Astrocyte (in vitro differentiated cells and primary cell): ENCODE measurements around the gene DCANP1. TPM values are rescaled to one million over a fixed set of nuclear protein-coding genes. Genes with fewer than 3 reads are reported as not detected.

Experiments
- DNase-seq: peaks from one replicate; pipeline ENCODE4 v3.0.0-alpha.2; 2010; ENCODE audit warnings: low read depth
- FAIRE-seq: peaks from 2 replicates; lab custom pipeline; 2011; peaks lifted over from hg19 to GRCh38; lab: Jason Lieb, UNC
- H2AFZ ChIP-seq: 2 replicates; pipeline ENCODE4 v1.6.0; 2012; ENCODE audit warnings: low read depth, low read length, inconsistent platforms
- H3K27ac ChIP-seq: 2 replicates; pipeline ENCODE4 v1.5.1; 2011; ENCODE audit warnings: low read depth, low read length, inconsistent platforms
- H3K27me3 ChIP-seq: 2 replicates; pipeline ENCODE4 v1.6.0; 2011; ENCODE audit warnings: low read length, inconsistent platforms; ENCODE audit not compliant: insufficient read depth
- H3K36me3 ChIP-seq: 2 replicates; pipeline ENCODE4 v1.5.1; 2011; ENCODE audit warnings: low read length, inconsistent platforms; ENCODE audit not compliant: insufficient read depth
- H3K4me1 ChIP-seq: 2 replicates; pipeline ENCODE4 v1.5.1; 2011; ENCODE audit warnings: low read length, inconsistent platforms; ENCODE audit not compliant: insufficient read depth
- H3K4me2 ChIP-seq: 2 replicates; pipeline ENCODE4 v1.6.0; 2012; ENCODE audit warnings: low read length, inconsistent platforms
- H3K4me3 ChIP-seq: 2 replicates; pipeline ENCODE4 v1.5.1; 2011; ENCODE audit warnings: low read depth, mild to moderate bottlenecking, low read length, inconsistent platforms; ENCODE audit not compliant: insufficient read depth
- H3K79me2 ChIP-seq: 2 replicates; pipeline ENCODE4 v1.6.0; 2012; ENCODE audit warnings: mild to moderate bottlenecking, low read length, inconsistent platforms; ENCODE audit not compliant: insufficient read depth
- H3K9ac ChIP-seq: 2 replicates; pipeline ENCODE4 v1.6.0; 2012; ENCODE audit warnings: mild to moderate bottlenecking, low read length, inconsistent platforms
- H3K9me3 ChIP-seq: 2 replicates; pipeline ENCODE4 v1.5.1; 2012; ENCODE audit warnings: low read depth, mild to moderate bottlenecking, low read length, inconsistent platforms; ENCODE audit not compliant: insufficient read depth
- H4K20me1 ChIP-seq: 2 replicates; pipeline ENCODE4 v1.6.0; 2012; ENCODE audit warnings: low read length, inconsistent platforms; ENCODE audit not compliant: insufficient read depth
- H3K27ac Mint-ChIP-seq: one replicate; pipeline ENCODE4 v1.8.0; 2021; ENCODE audit warnings: mild to moderate bottlenecking, mixed read lengths; ENCODE audit not compliant: unreplicated experiment
- H3K27me3 Mint-ChIP-seq: one replicate; pipeline ENCODE4 v1.8.0; 2021; ENCODE audit warnings: low read depth, mixed read lengths; ENCODE audit not compliant: unreplicated experiment
- H3K36me3 Mint-ChIP-seq: one replicate; pipeline ENCODE4 v1.8.0; 2021; ENCODE audit warnings: low read depth, mixed read lengths; ENCODE audit not compliant: unreplicated experiment
- H3K4me1 Mint-ChIP-seq: one replicate; pipeline ENCODE4 v1.8.0; 2021; ENCODE audit warnings: low read depth, mixed read lengths; ENCODE audit not compliant: unreplicated experiment
- H3K4me3 Mint-ChIP-seq: one replicate; pipeline ENCODE4 v1.8.0; 2021; ENCODE audit warnings: mild to moderate bottlenecking, moderate library complexity, mixed read lengths; ENCODE audit not compliant: unreplicated experiment
- H3K9me3 Mint-ChIP-seq: one replicate; pipeline ENCODE4 v1.8.0; 2021; ENCODE audit warnings: mild to moderate bottlenecking, mixed read lengths; ENCODE audit not compliant: unreplicated experiment
- EZH2 ChIP-seq: IDR thresholded peaks from 2 replicates; pipeline ENCODE4 v1.6.1; 2012; ENCODE audit warnings: mild to moderate bottlenecking, low read length, inconsistent platforms; ENCODE audit not compliant: insufficient read depth
- total RNA-seq: library from RNA; stranded (reverse); gene quantifications from 2 replicates; pipeline ENCODE4 v1.2.1, GENCODE V29; 2021
- TF ChIP-seq, protein P1 (sequence below): IDR thresholded peaks from 2 replicates; pipeline ENCODE4 v1.5.1; 2011; ENCODE audit warnings: low read depth, mild to moderate bottlenecking, inconsistent platforms, low read length, moderate library complexity; ENCODE audit not compliant: insufficient read depth

Gene DCANP1
- total RNA-seq, 1 donor from 2014 or later: not detected

- Mint-ChIP-seq H3K9me3 (peaks cover 2% of the 10 kb centered on the region), H3K4me1 (peaks cover 23% of the 10 kb centered on the region), H3K27me3 (peaks cover 3% of the 10 kb centered on the region), H3K27ac (no peak overlapping the region), H3K36me3 (peaks cover 2% of the 10 kb centered on the region), H3K4me3 (no peak overlapping the region)
- H3K79me2 ChIP-seq: peaks cover 26% of the 10 kb centered on the region
- TF ChIP-seq EZH2: no peak
- TF ChIP-seq, protein P1, sequence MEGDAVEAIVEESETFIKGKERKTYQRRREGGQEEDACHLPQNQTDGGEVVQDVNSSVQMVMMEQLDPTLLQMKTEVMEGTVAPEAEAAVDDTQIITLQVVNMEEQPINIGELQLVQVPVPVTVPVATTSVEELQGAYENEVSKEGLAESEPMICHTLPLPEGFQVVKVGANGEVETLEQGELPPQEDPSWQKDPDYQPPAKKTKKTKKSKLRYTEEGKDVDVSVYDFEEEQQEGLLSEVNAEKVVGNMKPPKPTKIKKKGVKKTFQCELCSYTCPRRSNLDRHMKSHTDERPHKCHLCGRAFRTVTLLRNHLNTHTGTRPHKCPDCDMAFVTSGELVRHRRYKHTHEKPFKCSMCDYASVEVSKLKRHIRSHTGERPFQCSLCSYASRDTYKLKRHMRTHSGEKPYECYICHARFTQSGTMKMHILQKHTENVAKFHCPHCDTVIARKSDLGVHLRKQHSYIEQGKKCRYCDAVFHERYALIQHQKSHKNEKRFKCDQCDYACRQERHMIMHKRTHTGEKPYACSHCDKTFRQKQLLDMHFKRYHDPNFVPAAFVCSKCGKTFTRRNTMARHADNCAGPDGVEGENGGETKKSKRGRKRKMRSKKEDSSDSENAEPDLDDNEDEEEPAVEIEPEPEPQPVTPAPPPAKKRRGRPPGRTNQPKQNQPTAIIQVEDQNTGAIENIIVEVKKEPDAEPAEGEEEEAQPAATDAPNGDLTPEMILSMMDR: no peak
- no peak for FAIRE-seq
- H3K27ac ChIP-seq: no peak overlapping the region
- no peak overlapping the region for H3K4me2 ChIP-seq
- H2AFZ ChIP-seq: no peak overlapping the region
- peaks cover 13% of the 10 kb centered on the region for H4K20me1 ChIP-seq
- H3K36me3 ChIP-seq: no peaks in the 10 kb centered on the region
- peaks cover 3% of the 10 kb centered on the region for H3K9me3 ChIP-seq
- no peak for DNase-seq
- peaks cover 20% of the 10 kb centered on the region for H3K4me1 ChIP-seq
- no peak overlapping the region for H3K9ac ChIP-seq
- no peak overlapping the region for H3K4me3 ChIP-seq
- no peaks in the 10 kb centered on the region for H3K27me3 ChIP-seq
Observed at GRCh38 chr5:135402031-135402430, 45.1 kb downstream of the DCANP1 start.

DNA sequence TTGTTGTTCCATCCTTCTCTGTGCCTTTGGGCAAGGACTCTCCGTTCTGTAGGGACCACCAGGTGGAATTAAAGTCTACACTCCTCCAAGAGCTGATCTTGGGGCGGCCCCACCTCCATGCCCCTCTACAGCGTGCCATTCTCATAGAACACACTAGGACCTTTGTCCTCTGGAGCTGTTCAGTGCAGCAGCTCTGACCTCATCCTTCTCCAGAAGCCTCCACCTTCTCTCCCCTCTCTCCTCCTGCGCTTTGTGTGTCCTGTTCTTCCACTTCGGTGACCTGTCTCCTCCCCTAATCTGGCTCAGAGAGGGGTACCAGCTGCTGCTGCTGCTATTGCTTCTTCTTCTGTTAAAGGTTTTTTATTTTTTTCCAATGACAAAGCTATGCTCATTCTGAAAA, 46.3 kb downstream of the DCANP1 start:
- H2AFZ ChIP-seq: no peak overlapping the region
- H3K79me2 ChIP-seq: peaks cover 38% of the 10 kb centered on the region
- H3K9ac ChIP-seq: no peak overlapping the region
- FAIRE-seq (no peak), DNase-seq (no peak)
- Mint-ChIP-seq H3K4me1 (peaks cover 29% of the 10 kb centered on the region), H3K36me3 (peaks cover 2% of the 10 kb centered on the region), H3K27me3 (peaks cover 3% of the 10 kb centered on the region), H3K9me3 (peaks cover 2% of the 10 kb centered on the region), H3K4me3 (peak overlapping the region; percentile 94), H3K27ac (no peak overlapping the region)
- no peak overlapping the region for H3K27ac ChIP-seq
- peaks cover 28% of the 10 kb centered on the region for H3K4me1 ChIP-seq
- TF ChIP-seq EZH2: no peak
- TF ChIP-seq, protein P1: no peak
- peaks cover 24% of the 10 kb centered on the region for H4K20me1 ChIP-seq
- H3K4me3 ChIP-seq: no peak overlapping the region
- peaks cover 3% of the 10 kb centered on the region for H3K9me3 ChIP-seq
- no peak overlapping the region for H3K4me2 ChIP-seq
- H3K36me3 ChIP-seq: no peaks in the 10 kb centered on the region
- H3K27me3 ChIP-seq: no peaks in the 10 kb centered on the region

DNA sequence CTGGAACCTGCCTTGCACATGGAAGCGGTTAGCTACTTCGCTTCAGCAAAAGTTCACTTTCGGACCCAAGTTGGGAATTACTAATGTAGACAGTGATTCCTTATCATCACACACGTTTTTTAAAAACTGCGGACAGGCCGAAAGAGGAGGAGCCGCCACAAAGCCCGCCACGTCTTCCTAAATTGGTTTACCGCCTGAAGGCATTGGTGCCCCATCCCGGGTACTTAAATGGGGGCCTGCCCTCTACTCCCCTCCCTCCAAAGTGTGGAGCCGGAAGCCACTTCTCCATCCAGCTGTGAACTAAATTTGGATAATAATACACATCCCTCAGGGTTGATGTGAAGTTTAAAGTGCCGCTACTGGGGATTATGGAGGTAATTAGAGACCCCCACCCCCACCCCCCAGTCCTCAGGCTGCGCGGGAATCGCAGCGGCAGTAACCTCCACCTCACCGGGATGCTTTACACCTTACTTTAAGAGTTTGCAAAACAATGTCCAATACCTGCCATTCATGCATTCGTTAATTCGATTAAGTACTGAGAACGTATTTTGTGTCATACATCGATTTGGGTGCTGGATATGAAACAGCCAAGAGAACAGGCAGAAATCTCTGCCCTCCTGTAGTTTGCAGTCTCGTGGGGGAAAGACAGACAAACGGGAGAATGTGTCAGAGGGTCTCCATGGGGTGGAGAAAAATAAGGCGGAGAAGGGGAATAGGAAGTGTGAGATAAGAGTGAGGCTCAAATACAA, 47.2 kb downstream of the DCANP1 start:
- Histone ChIP-seq H3K4me1 (peaks cover 28% of the 10 kb centered on the region), H3K79me2 (peaks cover 47% of the 10 kb centered on the region), H4K20me1 (peaks cover 33% of the 10 kb centered on the region), H3K9me3 (peaks cover 2% of the 10 kb centered on the region), H3K9ac (peak overlapping the region; percentile 96), H3K27ac (peak overlapping the region; percentile 87), H2AFZ (peak overlapping the region; percentile 97), H3K4me2 (peak overlapping the region; percentile 98), H3K27me3 (no peaks in the 10 kb centered on the region), H3K36me3 (no peaks in the 10 kb centered on the region), H3K4me3 (peak overlapping the region; percentile 79)
- peaks cover 2% of the 10 kb centered on the region for H3K36me3 Mint-ChIP-seq
- DNase-seq (no peak), FAIRE-seq (no peak)
- H3K27me3 Mint-ChIP-seq: peaks cover 3% of the 10 kb centered on the region
- TF ChIP-seq, protein P1: no peak
- no peak for TF ChIP-seq EZH2
- H3K9me3 Mint-ChIP-seq: peaks cover 1% of the 10 kb centered on the region
- H3K4me1 Mint-ChIP-seq: peaks cover 29% of the 10 kb centered on the region
- peak overlapping the region; percentile 94 for H3K4me3 Mint-ChIP-seq
- H3K27ac Mint-ChIP-seq: peak overlapping the region; percentile 94
